Activated CD8-positive, alpha-beta memory T cell treated with anti-CD3 and anti-CD28 coated beads, Interleukin-2, amount 10 ng/mL, durations not matched to agents 7 days and 5 days (primary cell): ENCODE results near the gene SPO11. TPM values are rescaled to one million over a fixed set of nuclear protein-coding genes. Genes with fewer than 3 reads are reported as not detected.

Source experiments
- ATAC-seq: fragments of 150-1000 bp; cut with Tn5 transposase; one replicate; pipeline ENCODE4 v1.10.0; 2021; ENCODE audit warnings: moderate library complexity
- CTCF ChIA-PET: fragments of 350-600 bp; sonication (Branson Sonifier 250); formaldehyde crosslinking; loops from one replicate; lab custom pipeline; 2021; ENCODE audit warnings: antibody characterized with exemption; lab: Charles Lee
- DNase-seq: peaks from one replicate; pipeline ENCODE4 v3.0.0-alpha.2; 2020
- H3K27ac Mint-ChIP-seq: one replicate; pipeline ENCODE4 v1.8.0; 2021; ENCODE audit warnings: mild to moderate bottlenecking, mixed read lengths
- H3K27me3 Mint-ChIP-seq: one replicate; pipeline ENCODE4 v1.8.0; 2021; ENCODE audit warnings: mixed read lengths
- H3K36me3 Mint-ChIP-seq: one replicate; pipeline ENCODE4 v1.8.0; 2021; ENCODE audit warnings: mild to moderate bottlenecking, mixed read lengths
- H3K4me1 Mint-ChIP-seq: one replicate; pipeline ENCODE4 v1.8.0; 2021; ENCODE audit warnings: mixed read lengths
- H3K4me3 Mint-ChIP-seq: one replicate; pipeline ENCODE4 v1.8.0; 2021; ENCODE audit warnings: mild to moderate bottlenecking, moderate library complexity, mixed read lengths
- H3K9me3 Mint-ChIP-seq: one replicate; pipeline ENCODE4 v1.8.0; 2022; ENCODE audit warnings: low read depth, mixed read lengths
- total RNA-seq, 2 experiments: library from RNA; stranded (reverse); gene quantifications; one replicate each; pipeline ENCODE4 v1.2.3, GENCODE V29; 2021

SPO11 gene
- total RNA-seq, 2 experiments from 2014 or later, result not detected

DNA sequence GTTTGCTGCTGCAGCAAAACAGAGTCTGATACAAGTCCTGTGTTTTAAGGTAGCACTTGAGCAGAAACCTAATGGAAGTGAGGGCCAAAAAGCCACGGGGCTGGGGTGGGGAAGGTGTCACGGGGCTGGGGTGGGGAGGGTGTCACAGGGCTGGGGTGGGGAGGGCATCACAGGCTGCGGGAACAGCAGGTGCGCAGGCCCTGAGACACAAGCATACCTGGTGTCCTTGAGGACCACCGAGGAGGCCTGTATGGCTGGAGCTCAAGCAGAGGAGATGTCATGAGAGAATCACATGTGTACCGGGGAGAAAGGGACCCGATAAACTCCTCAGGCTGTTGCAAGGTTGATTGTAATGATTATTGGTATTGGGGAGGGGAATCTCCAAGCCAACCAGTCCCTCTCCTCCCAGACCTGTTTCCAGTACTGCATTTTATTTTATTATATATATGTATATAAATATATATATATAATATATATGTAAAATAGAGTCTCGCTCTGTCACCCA is 13.6 kb upstream of the SPO11 start:
- H3K27ac Mint-ChIP-seq, result no peak overlapping the region
- ATAC-seq, result no peak

GRCh38 chr20:57316795-57317201 is 12.8 kb upstream of the SPO11 start:
- Mint-ChIP-seq H3K27ac (no peak overlapping the region), H3K9me3 (no peaks in the 10 kb centered on the region), H3K4me3 (no peak overlapping the region), H3K27me3 (peaks cover 17% of the 10 kb centered on the region), H3K36me3 (no peaks in the 10 kb centered on the region), H3K4me1 (no peaks in the 10 kb centered on the region)
- DNase-seq (no peak), ATAC-seq (no peak)
- CTCF ChIA-PET, result no interaction called here

More for the DNA sequence above, 13.6 kb upstream of the SPO11 start:
- DNase-seq, result no peak
- Mint-ChIP-seq H3K9me3 (no peaks in the 10 kb centered on the region), H3K36me3 (no peaks in the 10 kb centered on the region), H3K4me3 (no peak overlapping the region), H3K4me1 (no peaks in the 10 kb centered on the region), H3K27me3 (peaks cover 11% of the 10 kb centered on the region)
- CTCF ChIA-PET, result no interaction called here

- Mint-ChIP-seq H3K4me3 (no peak overlapping the region), H3K4me1 (no peaks in the 10 kb centered on the region), H3K27ac (no peak overlapping the region), H3K36me3 (no peaks in the 10 kb centered on the region), H3K9me3 (no peaks in the 10 kb centered on the region), H3K27me3 (peaks cover 20% of the 10 kb centered on the region)
- CTCF ChIA-PET, result no interaction called here
- no peak for ATAC-seq
- DNase-seq, result no peak
These were observed 12.3 kb upstream of the SPO11 start for GRCh38 chr20:57317316-57317788.

GRCh38 chr20:57317789-57318371 is 11.7 kb upstream of the SPO11 start:
- no peaks in the 10 kb centered on the region for H3K9me3 Mint-ChIP-seq
- H3K4me1 Mint-ChIP-seq, result no peaks in the 10 kb centered on the region
- no peak overlapping the region for H3K27ac Mint-ChIP-seq
- ATAC-seq (no peak), DNase-seq (peak; percentile 43)
- CTCF ChIA-PET, result no interaction called here
- no peak overlapping the region for H3K4me3 Mint-ChIP-seq
- H3K36me3 Mint-ChIP-seq, result no peaks in the 10 kb centered on the region
- peaks cover 24% of the 10 kb centered on the region for H3K27me3 Mint-ChIP-seq

DNA sequence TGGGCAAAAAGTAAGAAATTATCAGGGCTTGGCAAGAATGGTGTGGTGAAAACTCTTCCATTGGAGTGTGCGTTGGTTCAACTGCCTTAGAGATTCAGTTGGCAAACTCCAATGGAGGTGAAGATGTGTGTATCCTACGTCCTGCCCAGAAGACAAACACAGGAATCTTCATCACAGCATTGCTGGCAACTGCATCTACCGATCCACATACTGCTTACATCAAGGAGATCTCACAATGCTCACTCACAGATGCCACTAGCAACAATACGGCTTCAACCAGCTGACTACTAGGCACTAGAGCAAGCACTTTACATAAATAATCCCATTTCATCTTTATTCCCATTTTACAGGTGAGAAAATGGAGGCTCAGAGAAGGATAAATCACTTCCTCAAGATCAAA is 10.0 kb upstream of the SPO11 start:
- Mint-ChIP-seq H3K36me3 (no peaks in the 10 kb centered on the region), H3K27ac (no peak overlapping the region), H3K4me1 (no peaks in the 10 kb centered on the region), H3K9me3 (no peaks in the 10 kb centered on the region), H3K27me3 (peaks cover 30% of the 10 kb centered on the region), H3K4me3 (no peak overlapping the region)
- CTCF ChIA-PET, result no interaction called here
- DNase-seq, result peak; percentile 11
- ATAC-seq, result no peak

- Mint-ChIP-seq H3K27ac (no peak overlapping the region), H3K36me3 (no peaks in the 10 kb centered on the region), H3K9me3 (no peaks in the 10 kb centered on the region), H3K27me3 (peaks cover 38% of the 10 kb centered on the region), H3K4me1 (no peaks in the 10 kb centered on the region), H3K4me3 (no peak overlapping the region)
- ATAC-seq (no peak), DNase-seq (peak; percentile 4)
- CTCF ChIA-PET, result no interaction called here
These were observed 9.2 kb upstream of the SPO11 start for GRCh38 chr20:57320358-57320757.

DNA sequence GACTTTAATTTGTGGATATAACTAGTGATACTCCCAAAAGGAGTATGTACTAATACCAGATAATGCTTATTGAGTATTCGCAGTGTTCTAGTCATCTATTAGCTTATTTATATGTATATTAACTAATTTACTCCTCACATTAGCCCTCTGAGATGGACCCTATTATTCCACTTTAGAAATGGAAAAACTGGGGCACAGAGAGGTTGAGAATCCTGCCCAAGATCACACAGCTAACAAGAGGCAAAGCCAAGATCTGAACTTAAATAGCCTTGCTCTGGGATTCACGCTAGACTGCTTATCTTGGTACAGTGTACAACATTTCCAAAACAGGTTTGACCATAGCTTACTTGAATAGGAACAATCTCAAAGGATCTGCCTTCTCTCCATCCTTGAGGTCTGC is 8.5 kb upstream of the SPO11 start:
- CTCF ChIA-PET, result no interaction called here
- DNase-seq, result no peak

GRCh38 chr20:57322476-57322875 is 7.1 kb upstream of the SPO11 start:
- Mint-ChIP-seq H3K4me3 (no peak overlapping the region), H3K9me3 (no peaks in the 10 kb centered on the region), H3K4me1 (no peaks in the 10 kb centered on the region), H3K27me3 (peaks cover 52% of the 10 kb centered on the region), H3K36me3 (no peaks in the 10 kb centered on the region), H3K27ac (no peak overlapping the region)
- DNase-seq (peak; percentile 15), ATAC-seq (no peak)
- CTCF ChIA-PET, result no interaction called here

More for the DNA sequence above, 8.5 kb upstream of the SPO11 start:
- ATAC-seq, result no peak
- H3K27me3 Mint-ChIP-seq, result peaks cover 39% of the 10 kb centered on the region
- no peaks in the 10 kb centered on the region for H3K4me1 Mint-ChIP-seq
- H3K36me3 Mint-ChIP-seq, result no peaks in the 10 kb centered on the region
- no peak overlapping the region for H3K27ac Mint-ChIP-seq
- H3K4me3 Mint-ChIP-seq, result no peak overlapping the region
- no peaks in the 10 kb centered on the region for H3K9me3 Mint-ChIP-seq

DNA sequence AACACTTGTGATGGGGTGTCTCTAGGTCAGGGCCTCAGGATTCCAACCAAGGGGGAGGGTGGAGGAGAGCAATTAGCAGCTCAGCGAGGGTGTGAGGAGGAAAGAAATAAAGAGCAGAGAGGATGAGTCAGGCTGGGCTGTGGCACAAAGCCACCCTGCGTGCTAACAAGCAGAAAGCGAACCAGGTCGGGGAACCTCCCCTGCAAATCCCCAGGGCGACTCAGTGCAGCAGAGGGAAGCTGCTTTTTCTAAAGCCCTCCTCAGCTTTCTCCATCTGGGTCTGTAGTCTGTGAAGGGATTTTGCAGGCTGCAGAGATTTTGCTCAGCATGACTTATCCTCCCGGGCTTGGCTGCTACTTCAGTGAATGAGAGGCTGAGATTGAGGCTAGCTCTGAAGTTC is 6.6 kb upstream of the SPO11 start:
- H3K4me1 Mint-ChIP-seq, result no peaks in the 10 kb centered on the region
- CTCF ChIA-PET, result no interaction called here
- peaks cover 52% of the 10 kb centered on the region for H3K27me3 Mint-ChIP-seq
- H3K4me3 Mint-ChIP-seq, result no peak overlapping the region
- DNase-seq (peak; percentile 35), ATAC-seq (no peak)
- H3K27ac Mint-ChIP-seq, result no peak overlapping the region
- H3K9me3 Mint-ChIP-seq, result no peaks in the 10 kb centered on the region
- no peaks in the 10 kb centered on the region for H3K36me3 Mint-ChIP-seq

- peaks cover 56% of the 10 kb centered on the region for H3K27me3 Mint-ChIP-seq
- no peaks in the 10 kb centered on the region for H3K36me3 Mint-ChIP-seq
- no peaks in the 10 kb centered on the region for H3K4me1 Mint-ChIP-seq
- H3K9me3 Mint-ChIP-seq, result no peaks in the 10 kb centered on the region
- H3K27ac Mint-ChIP-seq, result no peak overlapping the region
- no peak overlapping the region for H3K4me3 Mint-ChIP-seq
- CTCF ChIA-PET, result no interaction called here
- ATAC-seq, result no peak
- DNase-seq, result peak; percentile 7
These were observed 3.8 kb upstream of the SPO11 start for GRCh38 chr20:57325632-57326356.

- no peak overlapping the region for H3K27ac Mint-ChIP-seq
- no peak overlapping the region for H3K4me3 Mint-ChIP-seq
- ATAC-seq (no peak), DNase-seq (peak; percentile 32)
- H3K27me3 Mint-ChIP-seq, result peaks cover 57% of the 10 kb centered on the region
- no peaks in the 10 kb centered on the region for H3K36me3 Mint-ChIP-seq
- H3K9me3 Mint-ChIP-seq, result no peaks in the 10 kb centered on the region
- CTCF ChIA-PET, result no interaction called here
- no peaks in the 10 kb centered on the region for H3K4me1 Mint-ChIP-seq
These were observed 2.7 kb upstream of the SPO11 start for GRCh38 chr20:57326667-57327455.

- H3K4me1 Mint-ChIP-seq, result no peaks in the 10 kb centered on the region
- CTCF ChIA-PET, result no interaction called here
- H3K36me3 Mint-ChIP-seq, result no peaks in the 10 kb centered on the region
- no peaks in the 10 kb centered on the region for H3K9me3 Mint-ChIP-seq
- no peak for ATAC-seq
- peak; percentile 16 for DNase-seq
- peaks cover 56% of the 10 kb centered on the region for H3K27me3 Mint-ChIP-seq
- H3K4me3 Mint-ChIP-seq, result no peak overlapping the region
- no peak overlapping the region for H3K27ac Mint-ChIP-seq
These were observed 1.8 kb upstream of the SPO11 start for GRCh38 chr20:57327820-57328219.

GRCh38 chr20:57330998-57331397 is 1.4 kb downstream of the SPO11 start:
- H3K27me3 Mint-ChIP-seq, result peaks cover 50% of the 10 kb centered on the region
- H3K4me3 Mint-ChIP-seq, result no peak overlapping the region
- no peaks in the 10 kb centered on the region for H3K36me3 Mint-ChIP-seq
- H3K9me3 Mint-ChIP-seq, result no peaks in the 10 kb centered on the region
- H3K4me1 Mint-ChIP-seq, result no peaks in the 10 kb centered on the region
- no peak overlapping the region for H3K27ac Mint-ChIP-seq
- DNase-seq (peak; percentile 9), ATAC-seq (no peak)
- CTCF ChIA-PET, result interaction anchor here (1.1 to 1.2 kb wide), 2 partner anchors 14 to 168 kb away, joined by 3 to 4 read pairs; no protein-coding TSS in a partner anchor
